ENCODE results near the gene DISP3.

DNA sequence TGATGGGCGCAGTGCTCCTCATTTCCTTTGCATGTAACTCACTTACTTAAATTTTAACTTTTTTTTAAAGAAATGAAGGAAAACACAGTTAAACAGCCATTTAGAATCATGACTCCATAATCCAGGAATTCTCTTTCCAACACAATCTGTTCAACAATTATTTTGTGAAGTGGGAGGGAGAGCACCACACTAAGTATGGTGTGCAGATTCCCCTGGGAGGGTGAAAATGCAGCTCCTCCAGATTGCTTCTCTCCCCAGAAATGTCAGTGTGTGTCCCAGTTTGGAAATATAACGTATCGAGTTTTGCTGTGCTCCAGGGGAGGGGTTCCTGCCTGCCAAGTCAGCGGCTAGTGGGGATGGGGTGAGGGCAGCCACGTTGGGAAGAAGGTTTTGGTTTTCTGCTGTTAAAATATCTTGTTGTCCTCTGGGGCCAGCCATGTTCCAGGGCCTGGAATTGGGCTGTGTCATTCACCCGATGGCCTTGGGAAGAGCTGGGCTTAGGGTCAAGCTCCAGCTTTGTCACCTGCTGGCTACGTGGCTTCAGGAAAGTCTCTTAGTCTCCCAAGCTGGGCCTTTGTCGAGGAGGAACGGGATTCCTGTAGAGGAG is 17.3 kb upstream of the DISP3 start:
- TF ChIP-seq POLR2A (IDR thresholded peaks at IDR 0.05) (no peak), CTCF (IDR thresholded peaks at IDR 0.05) (no peak), POLR2AphosphoS5 (IDR thresholded peaks at IDR 0.05) (no peak), EP300 (IDR thresholded peaks at IDR 0.05) (no peak)
